IPS-18a (cell line): ENCODE data around the gene CCDC61.

ENCODE experiments used
- H3K27ac ChIP-seq: one replicate; pipeline ENCODE4 v1.5.1; 2013; ENCODE audit warnings: low read length
- H3K27me3 ChIP-seq: one replicate; pipeline ENCODE4 v1.6.1; 2013; ENCODE audit warnings: mild to moderate bottlenecking, low read length; ENCODE audit not compliant: control insufficient read depth, insufficient read depth
- H3K36me3 ChIP-seq: one replicate; pipeline ENCODE4 v1.6.1; 2013; ENCODE audit warnings: low read depth, low read length; ENCODE audit not compliant: control insufficient read depth
- H3K4me1 ChIP-seq: one replicate; pipeline ENCODE4 v1.6.1; 2013; ENCODE audit warnings: low read depth, low read length; ENCODE audit not compliant: control insufficient read depth
- H3K4me3 ChIP-seq: one replicate; pipeline ENCODE4 v1.5.1; 2013; ENCODE audit warnings: low read length
- H3K9ac ChIP-seq: one replicate; pipeline ENCODE4 v1.6.1; 2013; ENCODE audit warnings: mild to moderate bottlenecking, low read length, moderate library complexity
- H3K9me3 ChIP-seq: one replicate; pipeline ENCODE4 v1.6.1; 2013; ENCODE audit warnings: low read depth, low read length; ENCODE audit not compliant: control insufficient read depth

CCDC61 gene

DNA sequence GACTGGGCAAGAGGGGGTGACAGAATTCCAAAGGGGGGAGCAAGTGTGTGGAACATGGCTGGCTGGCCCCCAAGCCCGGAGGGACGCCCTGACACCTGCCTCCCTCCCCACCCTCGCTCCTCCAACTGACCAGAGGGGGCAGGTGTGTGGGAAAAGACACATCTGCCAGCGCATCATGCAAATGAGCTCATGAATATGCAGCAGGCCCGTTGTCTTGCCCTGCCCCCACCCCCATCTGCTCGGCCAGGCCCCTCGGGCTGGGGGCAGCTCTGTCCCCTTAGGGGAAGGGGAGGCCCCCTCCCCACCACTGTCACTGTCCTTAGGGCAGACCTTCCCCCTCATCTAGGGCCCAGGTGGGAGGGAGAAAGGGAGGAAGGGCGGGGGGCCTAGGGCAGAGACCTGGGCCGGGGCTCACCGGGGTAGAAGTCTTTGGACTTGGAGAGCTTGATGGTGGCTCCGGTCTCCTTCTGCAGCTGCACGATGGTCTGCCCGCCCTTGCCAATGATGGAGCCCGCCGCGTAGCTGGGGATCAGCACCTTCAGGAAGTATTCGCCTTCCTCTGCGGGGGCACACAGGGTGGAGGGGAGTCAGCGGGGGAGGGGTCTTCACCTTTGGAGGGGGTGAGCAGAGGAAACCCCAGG, 34.6 kb upstream of the CCDC61 start:
- H3K4me3 ChIP-seq, result peak overlapping the region; percentile 43
- no peaks in the 10 kb centered on the region for H3K36me3 ChIP-seq
- peaks cover 4% of the 10 kb centered on the region for H3K4me1 ChIP-seq
- H3K9me3 ChIP-seq, result no peaks in the 10 kb centered on the region
- no peak overlapping the region for H3K27ac ChIP-seq
- no peak overlapping the region for H3K9ac ChIP-seq
- H3K27me3 ChIP-seq, result no peaks in the 10 kb centered on the region

DNA sequence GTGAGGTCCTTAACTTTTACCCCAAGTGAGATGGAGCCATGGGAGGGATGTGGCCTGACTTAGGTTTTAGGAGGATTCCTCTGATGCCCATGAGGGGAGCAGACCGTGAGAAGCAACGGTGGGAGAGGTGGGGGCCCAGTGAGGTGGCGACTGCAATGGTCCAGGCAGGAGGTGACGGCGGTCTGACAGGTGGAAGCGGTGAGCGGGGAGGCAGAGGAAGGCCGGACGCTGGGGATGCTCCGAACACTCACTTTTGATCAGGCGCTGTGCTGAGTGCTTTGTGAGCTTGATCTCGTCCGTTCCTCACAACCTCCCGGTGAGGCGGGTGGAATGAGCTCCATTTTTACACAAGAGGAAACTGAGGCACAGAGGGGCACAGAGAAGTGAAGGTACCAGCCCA, 33.2 kb upstream of the CCDC61 start:
- H3K27ac ChIP-seq, result no peak overlapping the region
- H3K9me3 ChIP-seq, result no peaks in the 10 kb centered on the region
- H3K27me3 ChIP-seq, result no peaks in the 10 kb centered on the region
- no peaks in the 10 kb centered on the region for H3K36me3 ChIP-seq
- H3K4me1 ChIP-seq, result peaks cover 4% of the 10 kb centered on the region
- no peak overlapping the region for H3K9ac ChIP-seq
- H3K4me3 ChIP-seq, result no peak overlapping the region

DNA sequence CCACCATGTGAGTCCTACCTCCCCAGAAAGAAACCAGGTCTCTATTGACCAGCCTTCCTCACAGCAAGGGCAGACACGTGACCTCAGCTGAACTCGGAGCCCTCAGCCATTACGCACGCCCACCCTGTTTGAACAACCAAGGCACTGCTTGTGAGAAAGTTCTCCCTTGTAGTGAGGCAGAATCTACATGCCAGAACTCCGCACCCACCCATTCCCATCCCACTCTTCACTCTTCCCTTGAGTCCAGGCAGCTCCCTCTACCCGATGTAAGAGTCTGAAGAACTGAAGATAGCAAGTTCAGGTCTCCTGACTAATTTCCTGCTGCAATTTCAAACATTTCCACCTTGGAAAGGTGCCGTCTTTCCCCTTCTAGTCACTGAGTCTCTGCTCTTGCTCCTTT, 28.0 kb upstream of the CCDC61 start:
- H3K4me3 ChIP-seq, result no peak overlapping the region
- peaks cover 1% of the 10 kb centered on the region for H3K27me3 ChIP-seq
- H3K36me3 ChIP-seq, result no peaks in the 10 kb centered on the region

DNA sequence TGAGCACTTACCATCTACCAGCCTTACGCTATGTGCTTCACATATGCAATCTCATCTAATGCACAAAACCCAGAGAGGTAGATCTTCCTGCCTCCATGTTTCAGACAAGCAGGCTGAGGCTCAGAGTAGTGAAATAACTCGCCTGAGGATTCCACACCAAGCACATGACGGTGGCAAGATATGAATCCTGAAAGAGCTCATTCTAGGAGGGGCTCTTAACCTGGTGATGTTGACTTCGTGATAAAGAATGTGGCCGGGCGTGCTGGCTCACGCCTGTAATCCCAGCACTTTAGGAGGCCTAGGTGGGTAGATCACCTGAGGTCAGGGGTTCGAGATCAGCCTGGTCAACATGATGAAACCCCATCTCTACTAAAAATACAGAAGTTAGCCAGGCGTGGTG, 26.6 kb upstream of the CCDC61 start:
- no peak overlapping the region for H3K9ac ChIP-seq
- no peaks in the 10 kb centered on the region for H3K4me1 ChIP-seq
- no peak overlapping the region for H3K4me3 ChIP-seq
- H3K36me3 ChIP-seq, result no peaks in the 10 kb centered on the region
- peaks cover 6% of the 10 kb centered on the region for H3K27me3 ChIP-seq
- no peaks in the 10 kb centered on the region for H3K9me3 ChIP-seq
- no peak overlapping the region for H3K27ac ChIP-seq

More for the DNA sequence above, 28.0 kb upstream of the CCDC61 start:
- H3K27ac ChIP-seq, result no peak overlapping the region
- no peaks in the 10 kb centered on the region for H3K9me3 ChIP-seq
- no peak overlapping the region for H3K9ac ChIP-seq
- H3K4me1 ChIP-seq, result no peaks in the 10 kb centered on the region

DNA sequence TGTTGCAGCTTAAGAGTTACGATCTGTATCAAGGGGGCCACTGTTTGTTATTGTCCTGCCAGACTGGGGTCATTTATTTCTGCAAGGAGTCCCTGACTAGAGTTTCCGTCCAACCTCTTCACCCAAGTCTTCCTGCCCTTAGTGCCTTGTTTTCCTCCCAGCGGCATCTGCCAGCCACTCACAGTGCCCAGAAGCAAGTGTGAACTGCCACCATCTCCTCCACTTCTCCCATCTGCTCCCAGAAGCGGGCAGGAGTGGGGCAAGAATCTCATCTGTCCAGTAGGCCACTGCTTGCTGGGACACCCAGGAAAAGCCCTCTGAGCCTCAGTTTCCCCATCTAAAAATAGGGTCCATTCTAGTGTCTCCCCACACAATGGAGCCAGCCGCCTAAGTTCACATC, 25.6 kb upstream of the CCDC61 start:
- H3K27ac ChIP-seq, result no peak overlapping the region
- no peak overlapping the region for H3K9ac ChIP-seq
- H3K4me3 ChIP-seq, result no peak overlapping the region
- no peaks in the 10 kb centered on the region for H3K36me3 ChIP-seq
- peaks cover 2% of the 10 kb centered on the region for H3K4me1 ChIP-seq
- peaks cover 9% of the 10 kb centered on the region for H3K27me3 ChIP-seq
- no peaks in the 10 kb centered on the region for H3K9me3 ChIP-seq

DNA sequence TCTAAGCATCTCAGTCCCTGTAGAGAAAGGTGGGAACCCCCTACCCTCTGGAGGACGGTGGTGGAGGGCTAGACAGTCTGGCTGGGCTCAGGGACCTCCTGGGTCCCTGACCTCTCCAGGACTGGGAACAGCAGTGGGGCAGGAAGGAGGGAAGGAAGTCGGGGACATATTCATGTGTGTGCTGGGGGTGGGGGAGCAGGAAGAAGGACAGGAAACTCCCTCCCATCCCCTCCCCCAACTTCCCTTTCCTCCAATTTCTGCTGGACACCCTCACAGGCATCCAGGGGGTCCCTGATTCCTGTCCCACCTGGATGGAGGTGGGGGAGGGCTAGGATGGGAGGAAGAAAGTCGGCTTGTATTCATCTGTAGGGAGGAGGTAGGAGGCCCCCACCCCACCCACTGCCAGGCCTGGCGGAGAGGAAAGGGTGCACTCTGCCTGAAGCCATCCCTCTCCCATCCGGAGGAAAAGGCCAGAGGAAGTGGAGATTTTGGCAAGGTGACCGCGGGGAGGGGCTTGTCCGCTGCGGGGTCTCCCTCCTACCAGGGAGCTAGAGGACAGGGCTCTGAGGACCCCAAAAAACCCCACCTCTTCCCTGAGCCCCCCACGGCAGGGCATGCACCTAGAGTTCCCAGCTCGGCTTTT, 23.9 kb upstream of the CCDC61 start:
- Histone ChIP-seq H3K4me1 (peaks cover 2% of the 10 kb centered on the region), H3K27ac (no peak overlapping the region), H3K4me3 (no peak overlapping the region), H3K9ac (no peak overlapping the region), H3K27me3 (peaks cover 9% of the 10 kb centered on the region), H3K36me3 (no peaks in the 10 kb centered on the region), H3K9me3 (no peaks in the 10 kb centered on the region)

DNA sequence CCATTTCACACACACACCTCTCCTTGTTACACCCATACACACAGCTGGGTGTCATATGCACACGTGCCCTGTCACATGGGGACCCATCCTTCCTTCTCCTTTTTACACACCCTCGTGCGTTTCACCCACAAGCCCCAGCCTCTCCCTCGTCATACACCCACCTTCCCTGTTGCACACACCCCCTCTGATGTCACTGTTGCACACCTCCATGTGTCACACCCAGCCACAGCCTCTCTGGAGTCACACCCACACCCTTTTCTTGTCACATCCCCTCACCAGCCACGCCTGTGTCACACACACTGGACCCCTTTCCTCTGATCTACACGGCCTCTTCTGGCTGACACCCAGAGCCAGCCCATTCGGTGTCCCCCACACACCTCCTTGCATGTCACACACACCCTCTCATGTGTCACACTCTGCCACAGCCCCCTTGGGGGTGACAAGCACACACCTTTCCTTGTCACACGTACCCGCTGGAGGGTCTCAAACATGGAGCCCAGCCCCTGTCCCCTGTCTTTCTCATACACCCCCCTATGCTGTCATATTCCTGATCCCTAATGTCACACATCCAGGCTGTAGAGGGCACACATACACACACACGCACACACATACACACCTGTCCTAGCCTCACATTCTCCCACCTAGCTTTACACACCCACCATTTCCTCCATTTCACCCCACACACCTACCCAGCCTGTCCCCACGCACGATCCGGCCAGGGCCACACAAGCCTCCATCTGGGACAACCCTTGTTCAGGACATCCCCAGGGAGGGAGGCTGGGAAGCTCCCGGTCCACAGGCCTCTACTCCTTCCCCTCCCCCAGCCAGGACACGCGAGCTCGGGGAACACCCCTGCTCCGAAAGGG, 23.0 kb upstream of the CCDC61 start:
- no peak overlapping the region for H3K9ac ChIP-seq
- peaks cover 9% of the 10 kb centered on the region for H3K27me3 ChIP-seq
- H3K36me3 ChIP-seq, result no peaks in the 10 kb centered on the region
- H3K27ac ChIP-seq, result no peak overlapping the region
- H3K4me1 ChIP-seq, result peaks cover 2% of the 10 kb centered on the region
- no peaks in the 10 kb centered on the region for H3K9me3 ChIP-seq
- H3K4me3 ChIP-seq, result peak overlapping the region; percentile 13

DNA sequence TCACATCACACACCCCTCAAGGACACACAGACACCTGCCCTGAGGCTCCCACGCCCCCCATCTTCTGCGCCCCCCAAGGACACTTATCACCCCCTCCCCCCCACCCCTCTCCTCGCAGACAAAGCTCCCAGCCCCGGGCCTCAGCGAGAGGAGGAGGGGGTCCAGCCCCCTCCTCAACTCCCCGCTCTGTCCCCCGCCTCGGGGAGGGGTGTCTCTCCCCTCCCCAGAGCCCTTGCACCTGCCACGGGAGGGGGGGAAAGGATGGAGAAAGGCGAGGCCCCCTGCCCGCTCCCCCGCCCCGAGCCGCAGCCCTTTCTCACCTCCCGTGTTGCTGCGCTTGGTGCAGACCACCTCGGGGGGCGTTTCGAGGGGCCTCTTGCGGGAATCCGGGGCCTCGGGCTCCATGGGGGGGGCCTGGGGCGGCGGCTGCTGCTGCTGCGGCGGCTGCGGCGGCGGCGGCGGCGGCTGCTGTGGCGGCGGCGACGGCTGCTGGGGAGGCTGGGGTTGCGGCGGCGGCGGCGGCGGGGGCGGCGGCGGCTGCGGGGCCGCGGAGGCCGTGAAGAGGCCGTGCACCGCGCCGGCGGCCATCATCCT, 22.2 kb upstream of the CCDC61 start:
- Histone ChIP-seq H3K4me3 (peak overlapping the region; percentile 13), H3K9me3 (no peaks in the 10 kb centered on the region), H3K36me3 (no peaks in the 10 kb centered on the region), H3K9ac (no peak overlapping the region), H3K4me1 (peaks cover 2% of the 10 kb centered on the region), H3K27ac (no peak overlapping the region), H3K27me3 (peaks cover 9% of the 10 kb centered on the region)

DNA sequence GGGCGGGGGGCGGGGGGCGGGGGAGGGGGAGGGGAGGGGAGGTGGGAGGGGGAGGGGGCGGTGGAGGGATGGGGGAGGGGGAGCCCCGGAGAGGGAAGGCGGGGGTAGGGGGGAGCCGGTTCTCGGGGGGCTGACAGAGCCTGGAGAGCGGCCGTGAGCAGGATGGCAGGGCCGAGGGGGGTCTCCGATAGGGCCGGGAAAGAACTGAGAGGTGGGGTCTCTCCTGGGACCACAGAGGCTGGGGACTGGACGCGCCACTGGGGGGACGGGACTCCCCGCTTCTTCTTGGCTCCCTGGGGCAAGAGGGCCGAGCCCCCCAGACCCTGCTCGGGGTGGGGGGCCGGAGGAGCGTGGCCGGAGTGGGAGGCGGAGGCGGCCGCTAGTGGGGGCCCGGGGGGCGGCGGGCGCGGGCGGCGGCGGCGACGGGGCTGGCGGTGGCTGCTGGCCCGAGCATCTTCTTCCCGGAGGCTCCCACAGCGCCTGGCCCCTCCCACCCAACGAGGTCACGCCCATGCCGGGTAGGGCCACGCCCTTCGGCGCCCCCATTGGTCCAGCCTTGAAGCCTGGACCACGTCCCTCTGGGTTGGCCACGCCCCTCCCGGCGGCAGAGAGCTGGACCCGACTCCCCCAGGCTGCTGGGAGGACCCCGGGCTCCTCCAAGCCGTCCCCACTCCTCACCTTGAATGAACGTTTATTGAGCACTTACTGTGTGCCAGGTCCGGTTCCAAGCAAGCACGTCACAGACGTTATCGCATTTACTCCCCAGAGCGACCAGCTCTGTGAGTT, 21.5 kb upstream of the CCDC61 start, which contains the start of gene NOVA2:
Gene NOVA2, minus strand, starts transcription at position 313 of the 786 bp plus-strand sequence. CDS start 514 bp downstream, outside the sequence.
- Histone ChIP-seq H3K27me3 (peaks cover 9% of the 10 kb centered on the region), H3K9me3 (no peaks in the 10 kb centered on the region), H3K4me3 (peak within 1 kb of the TSS; percentile 47), H3K4me1 (peaks cover 2% of the 10 kb centered on the region), H3K9ac (no peak within 1 kb of the TSS), H3K27ac (no peak within 1 kb of the TSS), H3K36me3 (no peaks in the 10 kb centered on the region)

DNA sequence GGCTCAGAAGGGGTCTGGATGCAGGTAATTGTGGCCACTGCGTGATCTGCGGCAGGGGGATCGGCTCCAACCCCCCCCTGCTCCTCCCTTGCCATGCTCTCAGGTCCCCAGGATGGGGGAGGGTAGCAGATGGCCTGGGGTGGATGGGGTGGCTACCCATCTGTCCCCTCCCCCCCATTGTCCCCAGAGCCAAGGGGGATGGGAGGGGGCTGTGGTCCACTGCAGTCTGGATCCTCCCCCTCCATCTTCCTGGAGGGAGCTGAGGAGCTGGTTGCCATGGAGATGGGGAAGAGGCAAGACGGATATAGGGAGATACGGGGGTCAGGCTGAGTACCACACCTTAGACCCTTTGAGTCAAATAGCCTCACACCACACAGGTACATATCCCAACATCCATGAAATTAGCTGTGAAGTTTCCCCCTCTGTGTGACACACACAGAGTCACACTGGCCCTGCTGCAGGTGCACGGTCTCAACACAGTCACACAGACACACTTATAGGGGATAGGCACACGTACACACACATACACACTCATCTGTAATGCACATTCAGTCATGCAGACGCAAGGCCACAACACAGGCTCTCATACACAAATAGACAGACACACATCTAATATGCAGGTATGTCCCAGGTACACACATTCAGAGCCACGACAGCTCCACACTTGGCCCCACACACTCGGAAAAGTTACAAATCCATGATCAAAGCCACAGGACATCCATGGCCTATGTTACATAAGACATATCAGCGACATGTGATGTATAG, 19.8 kb upstream of the CCDC61 start:
- Histone ChIP-seq H3K4me3 (no peak overlapping the region), H3K27ac (no peak overlapping the region), H3K27me3 (peaks cover 9% of the 10 kb centered on the region), H3K4me1 (peaks cover 2% of the 10 kb centered on the region), H3K36me3 (no peaks in the 10 kb centered on the region), H3K9ac (no peak overlapping the region), H3K9me3 (no peaks in the 10 kb centered on the region)
